Activated CD8-positive, alpha-beta T cell treated with anti-CD3 and anti-CD28 coated beads, Interleukin-2, amount 10 ng/mL, durations not matched to agents 7 days and 5 days (primary cell): Measurements from ENCODE around the gene IFI27L1. TPM values are rescaled to one million over a fixed set of nuclear protein-coding genes. Genes with fewer than 3 reads are reported as not detected.

Experiments
- ATAC-seq: fragments of 150-1000 bp; cut with Tn5 transposase; one replicate; pipeline ENCODE4 v1.10.0; 2021; ENCODE audit warnings: moderate library complexity
- CTCF ChIA-PET: fragments of 350-600 bp; sonication (Branson Sonifier 250); formaldehyde crosslinking; loops from one replicate; lab custom pipeline; 2021; ENCODE audit warnings: antibody characterized with exemption; lab: Charles Lee
- POLR2A ChIA-PET: fragments of 350-600 bp; sonication (Branson Sonifier 250); formaldehyde crosslinking; loops from one replicate; lab custom pipeline; 2021; ENCODE audit warnings: antibody characterized with exemption; lab: Charles Lee
- DNase-seq: peaks from one replicate; pipeline ENCODE4 v3.0.0-alpha.2; 2020
- H3K27ac Mint-ChIP-seq: one replicate; pipeline ENCODE4 v1.8.0; 2021; ENCODE audit warnings: mild to moderate bottlenecking, mixed read lengths
- H3K27me3 Mint-ChIP-seq: one replicate; pipeline ENCODE4 v1.8.0; 2021; ENCODE audit warnings: low read depth, mixed read lengths
- H3K36me3 Mint-ChIP-seq: one replicate; pipeline ENCODE4 v1.8.0; 2021; ENCODE audit warnings: low read depth, mixed read lengths
- H3K4me1 Mint-ChIP-seq: one replicate; pipeline ENCODE4 v1.8.0; 2021; ENCODE audit warnings: low read depth, mixed read lengths
- H3K4me3 Mint-ChIP-seq: one replicate; pipeline ENCODE4 v1.8.0; 2021; ENCODE audit warnings: mild to moderate bottlenecking, mixed read lengths
- H3K9me3 Mint-ChIP-seq: one replicate; pipeline ENCODE4 v1.8.0; 2022; ENCODE audit warnings: mixed read lengths; ENCODE audit not compliant: insufficient read depth
- total RNA-seq, 2 experiments: library from RNA; stranded (reverse); gene quantifications; one replicate each; pipeline ENCODE4 v1.2.3, GENCODE V29; 2021

IFI27L1 gene
- total RNA-seq, 2 experiments from 2014 or later, result 34.7 to 41.3 TPM

GRCh38 chr14:94049625-94050023 lies 31.5 kb upstream of the IFI27L1 start:
- Mint-ChIP-seq H3K4me3 (no peak overlapping the region), H3K9me3 (no peaks in the 10 kb centered on the region), H3K27ac (no peak overlapping the region), H3K36me3 (peaks cover 63% of the 10 kb centered on the region), H3K4me1 (peaks cover 28% of the 10 kb centered on the region), H3K27me3 (no peaks in the 10 kb centered on the region)
- ChIA-PET CTCF (interaction anchor here (0.7 to 7.2 kb wide), 5 partner anchors 13 to 110 kb away, joined by 3 to 52 read pairs (median 4); no protein-coding TSS in a partner anchor), POLR2A (interaction anchor here (1.3 kb wide), 1 partner anchor 87 kb away, joined by 3 read pairs; no protein-coding TSS in a partner anchor)
- no peak for ATAC-seq
- DNase-seq, result no peak

- Mint-ChIP-seq H3K27me3 (no peaks in the 10 kb centered on the region), H3K9me3 (no peaks in the 10 kb centered on the region), H3K4me3 (no peak overlapping the region), H3K4me1 (peaks cover 35% of the 10 kb centered on the region), H3K27ac (no peak overlapping the region), H3K36me3 (peaks cover 67% of the 10 kb centered on the region)
- ChIA-PET CTCF (interaction anchor here (0.7 to 7.2 kb wide), 6 partner anchors 14 to 92 kb away, joined by 3 to 52 read pairs (median 4); partner anchors contain the start of gene OTUB2), POLR2A (no interaction called here)
- ATAC-seq, result no peak
- no peak for DNase-seq
Observed at GRCh38 chr14:94050231-94050880, 30.8 kb upstream of the IFI27L1 start.

- H3K4me3 Mint-ChIP-seq, result no peak overlapping the region
- peak overlapping the region; percentile 56 for H3K27ac Mint-ChIP-seq
- ATAC-seq (no peak), DNase-seq (no peak)
- no peaks in the 10 kb centered on the region for H3K9me3 Mint-ChIP-seq
- H3K4me1 Mint-ChIP-seq, result peaks cover 35% of the 10 kb centered on the region
- POLR2A ChIA-PET, result no interaction called here
- no peaks in the 10 kb centered on the region for H3K27me3 Mint-ChIP-seq
- H3K36me3 Mint-ChIP-seq, result peaks cover 69% of the 10 kb centered on the region
- CTCF ChIA-PET, result interaction anchor here (0.8 to 7.2 kb wide), 13 partner anchors 13 to 128 kb away, joined by 3 to 52 read pairs (median 4); partner anchors contain the start of genes DDX24, IFI27L1 and OTUB2
Observed at GRCh38 chr14:94051115-94051514, 30.0 kb upstream of the IFI27L1 start.

GRCh38 chr14:94051779-94052178 lies 29.3 kb upstream of the IFI27L1 start:
- DNase-seq (no peak), ATAC-seq (no peak)
- H3K27ac Mint-ChIP-seq, result peak overlapping the region; percentile 56
- no peaks in the 10 kb centered on the region for H3K9me3 Mint-ChIP-seq
- ChIA-PET CTCF (interaction anchor here (0.8 to 7.2 kb wide), 14 partner anchors 12 to 129 kb away, joined by 3 to 52 read pairs (median 4); partner anchors contain the start of genes DDX24 and IFI27L1), POLR2A (interaction anchor here (0.9 kb wide), 1 partner anchor 27 kb away, joined by 3 read pairs; no protein-coding TSS in a partner anchor)
- peaks cover 76% of the 10 kb centered on the region for H3K36me3 Mint-ChIP-seq
- H3K4me1 Mint-ChIP-seq, result peaks cover 42% of the 10 kb centered on the region
- no peak overlapping the region for H3K4me3 Mint-ChIP-seq
- H3K27me3 Mint-ChIP-seq, result no peaks in the 10 kb centered on the region

GRCh38 chr14:94052199-94052598 lies 28.9 kb upstream of the IFI27L1 start:
- ATAC-seq, result no peak
- no peak overlapping the region for H3K4me3 Mint-ChIP-seq
- ChIA-PET POLR2A (interaction anchor here (0.9 kb wide), 1 partner anchor 27 kb away, joined by 3 read pairs; no protein-coding TSS in a partner anchor), CTCF (interaction anchor here (0.8 to 7.2 kb wide), 11 partner anchors 14 to 129 kb away, joined by 3 to 52 read pairs (median 5); partner anchors contain the start of genes DDX24 and IFI27L1)
- no peak for DNase-seq
- H3K27me3 Mint-ChIP-seq, result no peaks in the 10 kb centered on the region
- no peaks in the 10 kb centered on the region for H3K9me3 Mint-ChIP-seq
- H3K36me3 Mint-ChIP-seq, result peaks cover 79% of the 10 kb centered on the region
- peak overlapping the region; percentile 7 for H3K27ac Mint-ChIP-seq
- peaks cover 46% of the 10 kb centered on the region for H3K4me1 Mint-ChIP-seq

- Mint-ChIP-seq H3K27me3 (no peaks in the 10 kb centered on the region), H3K36me3 (peaks cover 84% of the 10 kb centered on the region), H3K4me1 (peaks cover 51% of the 10 kb centered on the region), H3K4me3 (no peak overlapping the region), H3K9me3 (no peaks in the 10 kb centered on the region), H3K27ac (no peak overlapping the region)
- POLR2A ChIA-PET, result no interaction called here
- ATAC-seq, result no peak
- CTCF ChIA-PET, result interaction anchor here (1.8 to 7.2 kb wide), 5 partner anchors 16 to 113 kb away, joined by 5 to 52 read pairs (median 17); no protein-coding TSS in a partner anchor
- no peak for DNase-seq
Observed at GRCh38 chr14:94052662-94053061, 28.4 kb upstream of the IFI27L1 start.

GRCh38 chr14:94054401-94054800 lies 26.7 kb upstream of the IFI27L1 start:
- Mint-ChIP-seq H3K4me1 (peaks cover 67% of the 10 kb centered on the region), H3K36me3 (peaks cover 87% of the 10 kb centered on the region), H3K27me3 (no peaks in the 10 kb centered on the region), H3K4me3 (no peak overlapping the region), H3K9me3 (no peaks in the 10 kb centered on the region), H3K27ac (peak overlapping the region; percentile 37)
- peak; percentile 23 for DNase-seq
- ChIA-PET POLR2A (interaction anchor here (1.0 kb wide), 1 partner anchor 76 kb away, joined by 4 read pairs; no protein-coding TSS in a partner anchor), CTCF (interaction anchor here (1.1 to 4.2 kb wide), 6 partner anchors 18 to 118 kb away, joined by 3 to 23 read pairs (median 10); no protein-coding TSS in a partner anchor)
- ATAC-seq, result no peak

GRCh38 chr14:94054936-94055335 lies 26.2 kb upstream of the IFI27L1 start:
- Mint-ChIP-seq H3K36me3 (peaks cover 89% of the 10 kb centered on the region), H3K9me3 (no peaks in the 10 kb centered on the region), H3K27ac (peak overlapping the region; percentile 37), H3K4me1 (peaks cover 67% of the 10 kb centered on the region), H3K27me3 (no peaks in the 10 kb centered on the region), H3K4me3 (no peak overlapping the region)
- POLR2A ChIA-PET, result interaction anchor here (1.0 kb wide), 1 partner anchor 77 kb away, joined by 4 read pairs; no protein-coding TSS in a partner anchor
- CTCF ChIA-PET, result interaction anchor here (1.1 to 4.2 kb wide), 5 partner anchors 12 to 118 kb away, joined by 3 to 23 read pairs (median 7); no protein-coding TSS in a partner anchor
- no peak for DNase-seq
- no peak for ATAC-seq

- ChIA-PET CTCF (interaction anchor here (0.9 to 4.6 kb wide), 14 partner anchors 11 to 125 kb away, joined by 3 to 28 read pairs (median 6); partner anchors contain the start of genes DDX24 and IFI27L1), POLR2A (interaction anchor here (1.3 to 1.6 kb wide), 2 partner anchors 24 to 94 kb away, joined by 3 to 5 read pairs; partner anchors contain the start of genes DDX24 and IFI27L1)
- no peaks in the 10 kb centered on the region for H3K27me3 Mint-ChIP-seq
- peaks cover 67% of the 10 kb centered on the region for H3K4me1 Mint-ChIP-seq
- H3K27ac Mint-ChIP-seq, result peak overlapping the region; percentile 71
- DNase-seq (peak; percentile 59), ATAC-seq (peak; percentile 66)
- peaks cover 89% of the 10 kb centered on the region for H3K36me3 Mint-ChIP-seq
- peak overlapping the region; percentile 37 for H3K4me3 Mint-ChIP-seq
- no peaks in the 10 kb centered on the region for H3K9me3 Mint-ChIP-seq
Observed at GRCh38 chr14:94056579-94057308, 24.4 kb upstream of the IFI27L1 start.

- ChIA-PET POLR2A (interaction anchor here (1.1 to 1.6 kb wide), 2 partner anchors 9 to 23 kb away, joined by 4 to 5 read pairs; partner anchors contain the start of genes DDX24 and IFI27L1), CTCF (interaction anchor here (0.7 to 4.6 kb wide), 6 partner anchors 9 to 119 kb away, joined by 3 to 28 read pairs (median 8); partner anchors contain the start of genes DDX24 and IFI27L1)
- peaks cover 59% of the 10 kb centered on the region for H3K4me1 Mint-ChIP-seq
Observed at GRCh38 chr14:94058128-94058673, 22.9 kb upstream of the IFI27L1 start.

More at GRCh38 chr14:94058128-94058673, 22.9 kb upstream of the IFI27L1 start:
- H3K27ac Mint-ChIP-seq, result peak overlapping the region; percentile 21
- ATAC-seq, result no peak
- no peak overlapping the region for H3K4me3 Mint-ChIP-seq
- no peaks in the 10 kb centered on the region for H3K9me3 Mint-ChIP-seq
- H3K36me3 Mint-ChIP-seq, result peaks cover 87% of the 10 kb centered on the region
- H3K27me3 Mint-ChIP-seq, result no peaks in the 10 kb centered on the region
- DNase-seq, result no peak
